ENCODE measurements around the gene HOXD11. TPM values are rescaled to one million over a fixed set of nuclear protein-coding genes. Genes with fewer than 3 reads are reported as not detected.

The HOXD11 gene
- polyA plus RNA-seq, 1 donor from 2014 or later: not detected

DNA sequence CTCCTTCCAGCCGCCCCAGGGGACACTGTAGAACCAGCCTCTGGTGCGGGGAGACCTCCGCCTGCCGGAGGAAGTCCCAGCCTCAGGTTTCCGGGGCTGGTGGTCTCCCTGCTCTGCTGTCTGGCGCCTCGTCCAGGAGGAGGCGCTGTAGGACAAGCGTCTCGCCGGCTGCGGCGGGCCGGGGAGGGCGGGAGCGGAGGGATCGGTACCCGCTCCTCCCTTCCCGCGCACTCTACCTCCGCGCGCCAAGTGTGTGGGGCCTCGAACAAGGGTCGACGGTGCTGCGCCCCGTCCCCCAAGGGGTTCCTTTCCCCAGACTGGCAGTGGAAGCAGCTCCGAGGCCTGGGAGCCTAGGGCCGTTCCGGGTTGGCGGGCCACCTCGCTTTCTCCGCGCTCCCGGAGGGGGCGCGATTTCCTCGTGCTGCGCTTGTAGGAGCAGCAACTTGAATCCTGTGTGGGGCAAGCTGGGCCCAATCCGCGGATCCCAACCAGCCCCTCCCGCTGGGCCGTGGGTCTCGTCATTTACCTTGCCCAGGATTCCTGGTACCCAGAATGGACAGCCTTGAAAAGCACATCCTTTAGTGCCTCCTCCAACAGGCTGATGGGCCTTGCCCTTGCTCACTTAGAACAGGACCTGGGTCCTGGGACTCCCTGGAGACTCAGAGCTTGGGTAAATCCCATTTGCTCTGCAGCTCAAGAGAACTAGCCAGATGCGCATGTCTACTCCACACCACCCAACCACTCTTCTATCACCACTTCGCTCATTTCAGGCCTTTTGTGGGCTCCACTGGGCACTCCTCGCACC lies 33.6 kb downstream of the HOXD11 start:
- peaks cover 99% of the 10 kb centered on the region for H3K27me3 ChIP-seq (ENCODE audit: insufficient read depth, low read depth, low read length)
- no peak overlapping the region for H3K27ac ChIP-seq (ENCODE audit: low read length)
- H3K9me3 ChIP-seq (ENCODE audit: low read length): peaks cover 4% of the 10 kb centered on the region
- peak overlapping the region; percentile 61 for H3K4me3 ChIP-seq (ENCODE audit: low read length)
- TF ChIP-seq, protein P1, sequence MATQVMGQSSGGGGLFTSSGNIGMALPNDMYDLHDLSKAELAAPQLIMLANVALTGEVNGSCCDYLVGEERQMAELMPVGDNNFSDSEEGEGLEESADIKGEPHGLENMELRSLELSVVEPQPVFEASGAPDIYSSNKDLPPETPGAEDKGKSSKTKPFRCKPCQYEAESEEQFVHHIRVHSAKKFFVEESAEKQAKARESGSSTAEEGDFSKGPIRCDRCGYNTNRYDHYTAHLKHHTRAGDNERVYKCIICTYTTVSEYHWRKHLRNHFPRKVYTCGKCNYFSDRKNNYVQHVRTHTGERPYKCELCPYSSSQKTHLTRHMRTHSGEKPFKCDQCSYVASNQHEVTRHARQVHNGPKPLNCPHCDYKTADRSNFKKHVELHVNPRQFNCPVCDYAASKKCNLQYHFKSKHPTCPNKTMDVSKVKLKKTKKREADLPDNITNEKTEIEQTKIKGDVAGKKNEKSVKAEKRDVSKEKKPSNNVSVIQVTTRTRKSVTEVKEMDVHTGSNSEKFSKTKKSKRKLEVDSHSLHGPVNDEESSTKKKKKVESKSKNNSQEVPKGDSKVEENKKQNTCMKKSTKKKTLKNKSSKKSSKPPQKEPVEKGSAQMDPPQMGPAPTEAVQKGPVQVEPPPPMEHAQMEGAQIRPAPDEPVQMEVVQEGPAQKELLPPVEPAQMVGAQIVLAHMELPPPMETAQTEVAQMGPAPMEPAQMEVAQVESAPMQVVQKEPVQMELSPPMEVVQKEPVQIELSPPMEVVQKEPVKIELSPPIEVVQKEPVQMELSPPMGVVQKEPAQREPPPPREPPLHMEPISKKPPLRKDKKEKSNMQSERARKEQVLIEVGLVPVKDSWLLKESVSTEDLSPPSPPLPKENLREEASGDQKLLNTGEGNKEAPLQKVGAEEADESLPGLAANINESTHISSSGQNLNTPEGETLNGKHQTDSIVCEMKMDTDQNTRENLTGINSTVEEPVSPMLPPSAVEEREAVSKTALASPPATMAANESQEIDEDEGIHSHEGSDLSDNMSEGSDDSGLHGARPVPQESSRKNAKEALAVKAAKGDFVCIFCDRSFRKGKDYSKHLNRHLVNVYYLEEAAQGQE (IDR thresholded peaks at IDR 0.05; ENCODE audit: borderline replicate concordance): no peak
- peak; percentile 87 for TF ChIP-seq RAD21 (conservative IDR thresholded peaks at IDR 0.05)
- no peak for TF ChIP-seq EZH2 (IDR thresholded peaks at IDR 0.05; ENCODE audit: borderline replicate concordance, insufficient read depth, low read length, poor library complexity, severe bottlenecking)
- TF ChIP-seq SMC3 (conservative IDR thresholded peaks at IDR 0.05; ENCODE audit: poor library complexity): peak; percentile 91
- no peak for TF ChIP-seq EP300 (conservative IDR thresholded peaks at IDR 0.05; ENCODE audit: poor library complexity, severe bottlenecking)
- TF ChIP-seq MXI1 (conservative IDR thresholded peaks at IDR 0.05; ENCODE audit: poor library complexity, severe bottlenecking): no peak
- TF ChIP-seq TAF1 (IDR thresholded peaks at IDR 0.05; ENCODE audit: low read depth): no peak
- no peak for TF ChIP-seq POLR2AphosphoS5 (IDR thresholded peaks at IDR 0.05)
- TF ChIP-seq, protein P2, sequence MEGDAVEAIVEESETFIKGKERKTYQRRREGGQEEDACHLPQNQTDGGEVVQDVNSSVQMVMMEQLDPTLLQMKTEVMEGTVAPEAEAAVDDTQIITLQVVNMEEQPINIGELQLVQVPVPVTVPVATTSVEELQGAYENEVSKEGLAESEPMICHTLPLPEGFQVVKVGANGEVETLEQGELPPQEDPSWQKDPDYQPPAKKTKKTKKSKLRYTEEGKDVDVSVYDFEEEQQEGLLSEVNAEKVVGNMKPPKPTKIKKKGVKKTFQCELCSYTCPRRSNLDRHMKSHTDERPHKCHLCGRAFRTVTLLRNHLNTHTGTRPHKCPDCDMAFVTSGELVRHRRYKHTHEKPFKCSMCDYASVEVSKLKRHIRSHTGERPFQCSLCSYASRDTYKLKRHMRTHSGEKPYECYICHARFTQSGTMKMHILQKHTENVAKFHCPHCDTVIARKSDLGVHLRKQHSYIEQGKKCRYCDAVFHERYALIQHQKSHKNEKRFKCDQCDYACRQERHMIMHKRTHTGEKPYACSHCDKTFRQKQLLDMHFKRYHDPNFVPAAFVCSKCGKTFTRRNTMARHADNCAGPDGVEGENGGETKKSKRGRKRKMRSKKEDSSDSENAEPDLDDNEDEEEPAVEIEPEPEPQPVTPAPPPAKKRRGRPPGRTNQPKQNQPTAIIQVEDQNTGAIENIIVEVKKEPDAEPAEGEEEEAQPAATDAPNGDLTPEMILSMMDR (IDR thresholded peaks at IDR 0.05; ENCODE audit: poor library complexity, severe bottlenecking): peak; percentile 77
- no peak overlapping the region for H3K9ac ChIP-seq (ENCODE audit: low read length)
- no peak overlapping the region for H2AFZ ChIP-seq (ENCODE audit: low read depth, low read length)
- H3K9me2 ChIP-seq (ENCODE audit: insufficient read depth, low read length): no peaks in the 10 kb centered on the region
- no peak overlapping the region for H3K4me2 ChIP-seq (ENCODE audit: low read length)
- no peaks in the 10 kb centered on the region for H3F3A ChIP-seq (ENCODE audit: insufficient read depth, low read length, poor library complexity, severe bottlenecking)
- no peaks in the 10 kb centered on the region for H4K20me1 ChIP-seq (ENCODE audit: insufficient read depth)
- H3K36me3 ChIP-seq (ENCODE audit: insufficient read depth, low read length): no peaks in the 10 kb centered on the region
- no peaks in the 10 kb centered on the region for H3K79me2 ChIP-seq (replicated peaks; ENCODE audit: insufficient read depth, low read length)

DNA sequence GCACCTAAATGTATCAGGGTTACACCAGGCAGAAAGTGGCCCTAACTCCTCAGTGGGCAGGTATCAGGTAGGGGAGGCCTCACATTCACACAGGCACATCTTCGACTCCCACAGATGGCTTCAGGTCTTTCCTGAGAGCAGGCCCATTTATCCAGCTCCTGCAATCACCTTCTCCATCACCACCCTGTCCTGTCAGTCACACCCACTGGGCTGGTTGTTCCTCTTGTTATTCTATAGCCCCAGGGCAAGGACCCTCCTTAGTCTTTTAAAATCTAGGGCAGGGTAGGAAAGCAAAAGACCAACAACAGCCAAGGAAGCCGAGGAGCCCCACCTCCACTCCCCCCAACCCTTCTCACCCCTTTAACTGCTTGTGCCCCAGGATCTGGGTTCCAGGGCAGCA lies 35.2 kb downstream of the HOXD11 start:
- H3K79me2 ChIP-seq (replicated peaks; ENCODE audit: insufficient read depth, low read length): no peaks in the 10 kb centered on the region
- no peaks in the 10 kb centered on the region for H3K9me2 ChIP-seq (ENCODE audit: insufficient read depth, low read length)

More for the DNA sequence above, 35.2 kb downstream of the HOXD11 start:
- Histone ChIP-seq H4K20me1 (ENCODE audit: insufficient read depth) (no peaks in the 10 kb centered on the region), H3K4me3 (ENCODE audit: low read length) (no peak overlapping the region), H3K4me2 (ENCODE audit: low read length) (no peak overlapping the region), H3K9ac (ENCODE audit: low read length) (no peak overlapping the region), H3K36me3 (ENCODE audit: insufficient read depth, low read length) (no peaks in the 10 kb centered on the region), H3K27ac (ENCODE audit: low read length) (no peak overlapping the region), H3F3A (ENCODE audit: insufficient read depth, low read length, poor library complexity, severe bottlenecking) (no peaks in the 10 kb centered on the region), H3K9me3 (ENCODE audit: low read length) (peaks cover 4% of the 10 kb centered on the region), H3K27me3 (ENCODE audit: insufficient read depth, low read depth, low read length) (peaks cover 99% of the 10 kb centered on the region), H2AFZ (ENCODE audit: low read depth, low read length) (no peak overlapping the region)
- TF ChIP-seq RAD21 (conservative IDR thresholded peaks at IDR 0.05) (no peak), EZH2 (IDR thresholded peaks at IDR 0.05; ENCODE audit: borderline replicate concordance, insufficient read depth, low read length, poor library complexity, severe bottlenecking) (no peak), SMC3 (conservative IDR thresholded peaks at IDR 0.05; ENCODE audit: poor library complexity) (no peak), MXI1 (conservative IDR thresholded peaks at IDR 0.05; ENCODE audit: poor library complexity, severe bottlenecking) (no peak), TAF1 (IDR thresholded peaks at IDR 0.05; ENCODE audit: low read depth) (no peak), POLR2AphosphoS5 (IDR thresholded peaks at IDR 0.05) (no peak), EP300 (conservative IDR thresholded peaks at IDR 0.05; ENCODE audit: poor library complexity, severe bottlenecking) (no peak)
- TF ChIP-seq, protein P1 (IDR thresholded peaks at IDR 0.05; ENCODE audit: borderline replicate concordance): no peak
- TF ChIP-seq, protein P2 (IDR thresholded peaks at IDR 0.05; ENCODE audit: poor library complexity, severe bottlenecking): no peak
